ENCODE measurements around the gene MUL1.
"Not testable (repeated sequence)": the region's sequence is repeated elsewhere in the genome, so short reads cannot be mapped to it uniquely, and the experiment has no call there.

MUL1 gene, protein sequence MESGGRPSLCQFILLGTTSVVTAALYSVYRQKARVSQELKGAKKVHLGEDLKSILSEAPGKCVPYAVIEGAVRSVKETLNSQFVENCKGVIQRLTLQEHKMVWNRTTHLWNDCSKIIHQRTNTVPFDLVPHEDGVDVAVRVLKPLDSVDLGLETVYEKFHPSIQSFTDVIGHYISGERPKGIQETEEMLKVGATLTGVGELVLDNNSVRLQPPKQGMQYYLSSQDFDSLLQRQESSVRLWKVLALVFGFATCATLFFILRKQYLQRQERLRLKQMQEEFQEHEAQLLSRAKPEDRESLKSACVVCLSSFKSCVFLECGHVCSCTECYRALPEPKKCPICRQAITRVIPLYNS

DNA sequence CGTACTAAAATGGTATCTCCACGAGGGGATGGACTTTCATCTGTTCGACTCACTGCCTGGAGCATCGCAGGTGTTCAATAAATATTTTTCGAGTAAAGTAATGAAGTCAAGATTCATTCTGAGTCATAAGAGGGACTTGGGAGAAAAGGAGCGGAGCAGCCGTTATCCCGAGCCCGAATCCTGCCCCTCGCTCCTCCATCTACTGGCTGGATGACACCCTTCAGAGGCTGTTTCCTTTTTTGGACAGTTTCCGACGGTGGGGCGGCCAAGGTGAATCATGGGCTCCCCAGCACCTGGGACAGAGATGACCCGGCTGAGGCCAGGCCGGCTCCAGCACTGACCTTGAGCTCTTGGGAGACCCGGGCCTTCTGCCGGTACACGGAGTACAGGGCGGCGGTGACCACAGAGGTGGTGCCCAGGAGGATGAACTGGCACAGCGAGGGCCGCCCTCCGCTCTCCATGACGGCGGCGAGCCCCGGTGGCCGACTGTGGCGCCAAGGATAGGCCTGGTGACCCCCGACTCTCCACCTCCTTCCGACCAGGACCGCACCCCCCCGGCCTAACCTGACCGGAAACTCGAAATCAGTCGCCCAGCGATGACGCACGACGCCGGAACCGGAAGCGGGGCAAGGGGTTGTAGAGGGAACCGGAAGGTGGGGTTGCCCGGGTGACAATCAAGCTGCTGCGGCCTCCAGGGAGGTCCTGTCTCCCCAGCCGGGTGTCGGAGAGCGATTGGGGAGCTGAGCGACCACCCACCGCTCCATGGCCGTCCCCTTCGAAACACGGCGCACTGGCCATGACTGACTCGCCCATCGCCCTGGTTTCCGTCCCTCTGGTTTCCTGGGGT, at the start of gene MUL1:
TSS of gene MUL1 (minus strand) at position 588 of the 847 bp plus-strand sequence. CDS start at position 461, 127 bp downstream.
- DNase-seq (ENCODE audit: low read depth), result peak; percentile 81

- no peak for DNase-seq (ENCODE audit: low read depth)
Measured at GRCh38 chr1:20555758-20556120, 47.8 kb upstream of the MUL1 start.

DNA sequence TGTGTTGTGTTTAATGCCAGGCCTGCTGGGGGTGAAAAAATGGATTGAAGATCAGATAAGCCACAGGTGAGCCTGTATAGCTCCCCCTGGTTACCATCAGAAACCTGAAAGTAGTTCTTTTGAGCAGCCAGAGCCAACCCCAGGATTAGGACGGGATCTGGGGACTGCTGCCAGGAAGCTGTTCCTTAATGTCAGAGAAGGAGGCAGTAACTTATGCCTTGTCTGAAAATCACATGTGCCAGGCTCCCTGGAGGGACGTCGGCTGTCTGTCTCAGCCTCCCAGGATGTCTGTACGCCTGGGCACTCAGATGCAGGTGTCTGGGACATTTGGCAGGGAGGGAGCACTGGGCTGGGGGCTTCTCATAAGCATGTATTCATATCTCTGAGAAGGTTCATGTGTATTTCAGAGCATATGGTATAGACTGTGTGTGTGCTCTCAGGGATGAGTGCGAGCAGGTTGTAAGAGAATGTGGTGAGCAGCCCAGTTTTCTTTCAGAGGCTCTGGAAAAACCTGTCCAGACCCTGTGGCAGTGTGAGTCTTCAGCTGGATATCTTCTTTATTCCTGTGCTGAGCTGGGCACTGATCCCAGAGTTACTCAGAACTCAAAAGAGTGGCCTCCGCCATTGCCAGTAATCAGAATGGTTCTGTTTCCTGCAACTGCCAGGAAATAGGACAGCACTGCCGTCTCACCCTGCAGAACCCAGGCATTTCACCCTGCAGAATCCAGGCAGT, 47.2 kb upstream of the MUL1 start:
- DNase-seq (ENCODE audit: low read depth), result no peak

DNA sequence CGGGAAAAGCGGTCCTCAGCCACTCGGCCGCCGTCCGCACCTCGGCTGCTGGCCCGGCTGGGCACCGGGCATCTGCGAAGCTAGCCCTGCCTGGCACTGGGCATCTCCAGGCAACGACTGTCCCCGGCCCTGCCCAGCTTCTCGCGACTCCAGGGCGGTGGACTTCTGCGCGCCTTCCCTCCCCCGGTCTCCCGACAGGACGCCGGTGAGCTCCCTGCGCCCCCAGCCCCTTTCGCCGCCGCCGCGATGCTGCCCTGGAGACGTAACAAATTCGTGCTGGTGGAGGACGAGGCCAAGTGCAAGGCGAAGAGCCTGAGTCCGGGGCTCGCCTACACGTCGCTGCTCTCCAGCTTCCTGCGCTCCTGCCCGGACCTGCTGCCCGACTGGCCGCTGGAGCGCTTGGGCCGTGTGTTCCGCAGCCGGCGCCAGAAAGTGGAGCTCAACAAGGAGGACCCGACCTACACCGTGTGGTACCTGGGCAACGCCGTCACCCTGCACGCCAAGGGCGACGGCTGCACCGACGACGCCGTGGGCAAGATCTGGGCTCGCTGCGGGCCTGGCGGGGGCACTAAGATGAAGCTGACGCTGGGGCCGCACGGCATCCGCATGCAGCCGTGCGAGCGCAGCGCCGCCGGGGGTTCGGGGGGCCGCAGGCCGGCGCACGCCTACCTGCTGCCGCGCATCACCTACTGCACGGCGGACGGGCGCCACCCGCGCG, 44.9 kb upstream of the MUL1 start:
- no peak for DNase-seq (ENCODE audit: low read depth)

DNA sequence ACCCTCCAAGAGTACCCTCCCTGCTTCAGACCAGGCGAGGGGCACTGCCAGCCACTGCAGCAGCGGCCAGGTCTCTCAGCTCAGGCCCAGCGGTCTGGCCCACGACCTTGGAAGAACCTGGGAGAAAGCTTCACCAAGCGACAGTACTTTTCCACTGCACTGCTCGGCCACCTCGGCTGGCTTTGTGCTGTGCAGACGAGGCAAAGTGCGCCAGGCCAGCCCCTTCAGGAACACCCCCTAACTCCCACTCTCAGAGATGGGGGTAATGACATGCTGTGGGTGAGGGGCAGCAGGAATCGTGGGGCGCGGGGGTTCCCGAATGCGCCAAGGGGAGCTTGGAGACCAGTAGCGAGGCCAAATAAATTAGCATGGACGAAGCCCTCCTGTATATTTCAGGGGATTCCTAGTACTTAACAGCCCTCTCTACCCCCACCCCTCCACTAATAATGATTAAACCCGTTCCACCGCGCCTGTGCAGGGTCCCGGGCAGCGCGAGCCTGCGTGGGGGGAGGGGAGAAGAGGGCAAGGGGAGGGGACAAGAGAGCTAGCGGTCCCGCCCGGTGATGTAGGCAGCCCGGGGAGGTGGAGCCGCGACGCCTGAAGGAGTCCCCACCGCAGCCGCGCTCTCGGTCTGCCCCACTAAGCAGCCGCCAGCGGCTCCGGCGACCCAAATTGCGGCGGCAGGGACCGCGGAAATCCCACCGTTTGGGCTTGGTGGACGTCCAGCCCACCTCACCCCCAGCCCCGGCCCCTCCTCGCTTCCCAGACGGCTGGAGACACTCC, 44.2 kb upstream of the MUL1 start, which contains the start of gene FAM43B:
TSS of gene FAM43B (plus strand) at position 629 of the 783 bp plus-strand sequence. CDS start 401 bp downstream, outside the sequence.
- DNase-seq (ENCODE audit: low read depth), result no peak

DNA sequence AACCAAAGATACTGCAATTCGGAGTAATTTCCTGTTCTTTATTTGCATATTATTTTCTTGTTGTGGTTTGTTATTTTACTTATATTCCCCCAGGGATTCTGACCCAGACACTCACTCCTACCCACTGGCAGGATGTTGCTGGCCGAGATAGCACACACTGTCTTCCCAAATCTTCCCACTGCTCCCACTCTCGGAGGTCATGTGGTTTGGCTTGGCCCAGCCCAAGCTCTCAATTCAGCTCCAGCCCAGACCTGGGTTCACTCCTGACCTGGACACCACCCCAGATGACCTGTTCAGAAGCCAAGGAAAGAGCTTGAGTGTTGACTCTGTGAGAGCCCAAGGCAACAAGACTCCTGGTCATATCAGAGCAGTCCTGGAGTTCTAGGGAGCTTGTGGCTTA, 43.2 kb upstream of the MUL1 start:
- DNase-seq (ENCODE audit: low read depth), result no peak

GRCh38 chr1:20546637-20547036, 38.7 kb upstream of the MUL1 start:
- DNase-seq (ENCODE audit: low read depth), result no peak

GRCh38 chr1:20540281-20540680, 32.3 kb upstream of the MUL1 start:
- no peak for DNase-seq (ENCODE audit: low read depth)

DNA sequence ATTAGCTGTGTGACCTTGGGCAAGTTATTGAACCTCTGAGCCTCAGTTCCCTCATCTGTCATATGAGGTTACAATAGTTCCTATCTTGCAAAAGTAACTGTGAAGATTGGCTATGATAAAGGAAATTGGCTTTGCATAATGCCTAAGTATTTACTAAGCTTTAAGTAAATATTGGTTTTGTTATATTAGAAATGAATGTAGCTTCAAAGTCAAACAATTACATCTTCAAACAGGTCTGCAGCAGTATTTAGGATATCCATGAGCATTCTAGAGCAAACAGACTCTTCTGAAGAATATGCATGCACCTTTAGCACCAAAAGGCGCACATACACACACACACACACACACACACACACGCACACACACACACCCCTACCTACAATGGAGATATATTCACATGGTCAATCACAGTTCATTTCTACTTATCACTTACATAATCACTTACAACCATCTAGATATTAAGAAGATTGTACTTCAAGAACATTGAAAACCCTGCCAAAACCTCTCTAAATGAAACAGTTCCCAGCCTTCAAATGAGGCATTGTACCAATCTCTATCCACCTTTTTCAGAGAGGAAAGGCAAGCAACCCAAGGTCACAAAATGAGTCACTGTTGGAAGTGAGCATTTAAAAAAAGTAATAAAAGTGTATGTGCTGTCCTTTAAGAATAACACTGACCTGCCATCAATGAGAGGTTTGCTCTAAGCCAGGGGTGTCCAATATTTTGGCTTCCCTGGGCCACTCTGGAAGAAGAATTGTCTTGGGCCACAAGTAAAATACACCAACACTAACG, 31.0 kb upstream of the MUL1 start:
- DNase-seq (ENCODE audit: low read depth), result no peak

GRCh38 chr1:20538227-20538626, 30.3 kb upstream of the MUL1 start:
- DNase-seq (ENCODE audit: low read depth), result no peak

- DNase-seq (ENCODE audit: low read depth), result no peak
Measured at GRCh38 chr1:20534659-20535417, 26.9 kb upstream of the MUL1 start.

GRCh38 chr1:20533635-20534034, 25.7 kb upstream of the MUL1 start:
- no peak for DNase-seq (ENCODE audit: low read depth)

DNA sequence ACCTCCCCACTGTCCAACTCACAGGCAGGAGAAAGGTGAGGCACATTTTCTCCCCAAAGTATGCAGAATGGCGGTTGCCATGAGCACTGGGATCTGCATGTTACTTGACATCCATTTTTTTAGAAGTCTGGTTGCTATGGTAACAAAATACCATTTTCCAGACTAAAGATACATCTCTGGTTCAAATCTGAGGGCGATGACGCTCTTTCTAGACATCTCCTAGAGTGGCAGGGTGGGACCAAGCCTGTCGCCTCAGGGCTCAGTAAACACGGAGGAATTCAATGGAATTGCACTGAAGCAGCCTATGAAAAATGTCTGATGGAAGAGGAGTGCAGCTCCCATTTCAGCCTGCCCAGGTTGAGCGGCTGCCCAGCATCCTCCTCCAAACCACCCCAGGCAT, 22.9 kb upstream of the MUL1 start:
- no peak for DNase-seq (ENCODE audit: low read depth)

DNA sequence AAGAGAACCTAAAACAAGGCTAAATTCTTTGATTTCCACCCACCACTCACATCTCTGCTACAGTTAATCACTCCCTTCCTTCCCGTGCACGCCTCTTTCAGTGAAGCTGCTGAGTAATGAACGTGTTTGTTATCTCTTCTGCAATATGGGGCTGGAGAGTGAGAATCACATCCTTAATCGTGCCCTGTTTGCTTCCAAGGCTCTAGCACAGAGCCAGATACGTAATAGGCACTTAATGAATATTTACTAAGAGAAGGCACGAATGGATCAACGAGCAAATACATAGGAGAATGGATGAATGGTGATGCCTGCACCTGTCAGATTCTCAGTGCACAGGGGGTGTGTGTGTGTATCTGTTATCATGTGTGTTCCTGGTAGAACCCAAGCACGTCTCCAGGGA, 22.4 kb upstream of the MUL1 start:
- no peak for DNase-seq (ENCODE audit: low read depth)

DNA sequence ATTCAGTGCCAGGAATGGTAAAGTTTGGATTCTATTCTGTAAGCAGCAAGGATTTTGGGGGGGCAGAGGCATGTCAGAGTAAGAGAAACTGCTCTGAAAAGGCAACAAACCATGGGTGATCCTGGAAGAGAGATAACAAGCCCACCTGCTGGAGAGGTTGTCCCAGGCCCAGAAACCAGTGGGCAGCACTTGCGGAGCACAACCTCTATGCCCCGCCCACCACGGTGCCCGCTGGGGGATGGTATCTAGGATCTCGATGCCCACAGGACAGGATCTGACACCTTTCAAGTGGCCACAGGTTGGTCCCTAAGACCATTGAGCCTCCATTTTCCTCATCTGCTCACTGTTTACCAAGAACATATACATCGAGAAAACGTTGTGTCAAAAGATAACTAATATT, 20.3 kb upstream of the MUL1 start:
- no peak for DNase-seq (ENCODE audit: low read depth)

DNA sequence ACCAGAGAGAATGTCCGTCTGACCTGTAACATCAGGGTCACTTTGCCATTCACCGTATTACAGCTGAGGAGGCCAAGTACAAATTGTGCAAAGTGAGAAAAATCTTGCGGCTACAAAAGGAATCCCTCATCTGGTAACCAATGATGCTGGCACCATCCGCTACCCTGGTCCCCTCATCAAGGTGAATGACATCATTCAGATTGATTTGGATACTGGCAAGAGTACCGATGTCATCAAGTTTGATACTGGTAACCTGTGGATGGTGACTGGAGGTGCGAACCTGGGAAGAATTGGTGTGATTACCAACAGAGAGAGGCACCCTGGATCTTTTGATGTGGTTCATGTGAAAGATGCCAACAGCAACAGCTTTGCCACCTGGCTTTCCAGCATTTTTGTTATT, 18.3 kb upstream of the MUL1 start:
- DNase-seq (ENCODE audit: low read depth), result no peak

GRCh38 chr1:20521960-20522861, 14.3 kb upstream of the MUL1 start:
- DNase-seq (ENCODE audit: low read depth), result peak; percentile 51

GRCh38 chr1:20519609-20520262, 11.8 kb upstream of the MUL1 start:
- not testable (repeated sequence) for DNase-seq (ENCODE audit: low read depth)
